ENCODE data around the gene LYRM1.
A peak's percentile ranks its signal among the peaks of the same experiment; 100 is the strongest.

Gene LYRM1

DNA sequence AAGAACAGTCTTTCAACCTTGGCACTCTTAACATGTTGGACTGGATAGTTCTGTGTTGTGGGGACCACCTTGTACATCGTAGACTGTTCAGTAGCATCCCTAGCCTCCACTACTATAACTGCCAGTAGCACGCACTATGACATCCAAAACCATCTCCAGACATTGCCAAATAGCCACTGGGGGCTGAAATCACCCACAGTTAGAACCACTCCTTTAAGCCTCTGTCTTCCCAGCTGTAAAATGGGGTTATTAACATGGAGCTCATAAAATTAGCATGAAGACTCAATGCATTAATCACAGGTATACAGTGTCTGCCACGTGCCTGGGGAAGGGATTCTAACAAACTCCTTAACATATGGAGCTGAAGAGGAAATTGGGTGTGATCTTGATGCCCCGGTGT lies 49.7 kb downstream of the LYRM1 start:
- H3K36me3 Mint-ChIP-seq (ENCODE audit: low read depth), result no peaks in the 10 kb centered on the region
- no peak overlapping the region for H3K27ac Mint-ChIP-seq
- DNase-seq, result no peak
- no peaks in the 10 kb centered on the region for H3K9me3 Mint-ChIP-seq
- no peak overlapping the region for H3K4me3 Mint-ChIP-seq
- TF ChIP-seq, protein P1, sequence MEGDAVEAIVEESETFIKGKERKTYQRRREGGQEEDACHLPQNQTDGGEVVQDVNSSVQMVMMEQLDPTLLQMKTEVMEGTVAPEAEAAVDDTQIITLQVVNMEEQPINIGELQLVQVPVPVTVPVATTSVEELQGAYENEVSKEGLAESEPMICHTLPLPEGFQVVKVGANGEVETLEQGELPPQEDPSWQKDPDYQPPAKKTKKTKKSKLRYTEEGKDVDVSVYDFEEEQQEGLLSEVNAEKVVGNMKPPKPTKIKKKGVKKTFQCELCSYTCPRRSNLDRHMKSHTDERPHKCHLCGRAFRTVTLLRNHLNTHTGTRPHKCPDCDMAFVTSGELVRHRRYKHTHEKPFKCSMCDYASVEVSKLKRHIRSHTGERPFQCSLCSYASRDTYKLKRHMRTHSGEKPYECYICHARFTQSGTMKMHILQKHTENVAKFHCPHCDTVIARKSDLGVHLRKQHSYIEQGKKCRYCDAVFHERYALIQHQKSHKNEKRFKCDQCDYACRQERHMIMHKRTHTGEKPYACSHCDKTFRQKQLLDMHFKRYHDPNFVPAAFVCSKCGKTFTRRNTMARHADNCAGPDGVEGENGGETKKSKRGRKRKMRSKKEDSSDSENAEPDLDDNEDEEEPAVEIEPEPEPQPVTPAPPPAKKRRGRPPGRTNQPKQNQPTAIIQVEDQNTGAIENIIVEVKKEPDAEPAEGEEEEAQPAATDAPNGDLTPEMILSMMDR (IDR thresholded peaks at IDR 0.05), result no peak
- peaks cover 11% of the 10 kb centered on the region for H3K27me3 Mint-ChIP-seq (ENCODE audit: low read depth, poor library complexity)
- peaks cover 26% of the 10 kb centered on the region for H3K4me1 Mint-ChIP-seq

DNA sequence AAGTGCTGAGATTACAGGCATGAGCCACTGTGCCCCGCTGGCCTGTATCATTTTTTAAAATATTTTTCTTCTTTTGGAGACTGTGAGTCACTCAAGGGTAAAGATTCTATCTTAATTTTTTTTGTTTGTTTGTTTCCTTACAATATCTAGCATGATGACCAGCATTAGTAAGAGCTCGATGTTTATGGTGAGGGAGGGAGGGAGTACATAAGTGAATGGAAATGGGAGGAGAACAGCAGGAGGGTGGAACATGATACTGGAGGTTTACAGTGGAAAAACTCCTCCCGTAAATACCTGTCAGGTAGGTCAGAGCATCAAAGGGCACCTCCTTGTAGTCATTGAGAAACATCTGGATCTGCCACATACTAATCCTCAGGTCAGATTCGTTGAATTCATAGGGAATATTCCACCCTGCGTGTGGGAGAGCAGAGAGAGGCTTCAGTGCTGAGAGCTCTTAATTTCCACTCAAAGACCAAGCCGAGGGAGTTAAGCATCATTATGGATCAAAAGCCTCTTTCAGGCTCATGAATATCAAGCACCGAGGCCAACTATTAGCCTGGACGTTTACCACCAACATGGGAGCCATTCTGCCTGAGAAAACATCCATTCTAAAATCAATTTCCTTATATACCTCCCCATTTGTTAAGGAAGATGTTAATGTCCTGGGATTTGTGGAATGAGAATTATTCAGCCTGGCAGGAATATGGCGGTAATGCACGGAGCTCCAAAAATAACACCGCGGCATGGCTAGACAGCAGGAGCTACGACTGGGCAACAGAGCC lies 51.8 kb downstream of the LYRM1 start:
- Mint-ChIP-seq H3K9me3 (no peaks in the 10 kb centered on the region), H3K4me3 (no peak overlapping the region), H3K4me1 (peaks cover 36% of the 10 kb centered on the region), H3K27me3 (ENCODE audit: low read depth, poor library complexity) (peaks cover 6% of the 10 kb centered on the region), H3K27ac (no peak overlapping the region), H3K36me3 (ENCODE audit: low read depth) (no peaks in the 10 kb centered on the region)
- TF ChIP-seq, protein P1 (IDR thresholded peaks at IDR 0.05), result no peak
- DNase-seq, result no peak

GRCh38 chr16:20954574-20954973 lies 54.0 kb downstream of the LYRM1 start:
- Mint-ChIP-seq H3K9me3 (no peaks in the 10 kb centered on the region), H3K27me3 (ENCODE audit: low read depth, poor library complexity) (peaks cover 3% of the 10 kb centered on the region), H3K36me3 (ENCODE audit: low read depth) (no peaks in the 10 kb centered on the region), H3K27ac (no peak overlapping the region), H3K4me3 (no peak overlapping the region), H3K4me1 (peaks cover 28% of the 10 kb centered on the region)
- TF ChIP-seq, protein P1 (IDR thresholded peaks at IDR 0.05), result no peak
- DNase-seq, result no peak

DNA sequence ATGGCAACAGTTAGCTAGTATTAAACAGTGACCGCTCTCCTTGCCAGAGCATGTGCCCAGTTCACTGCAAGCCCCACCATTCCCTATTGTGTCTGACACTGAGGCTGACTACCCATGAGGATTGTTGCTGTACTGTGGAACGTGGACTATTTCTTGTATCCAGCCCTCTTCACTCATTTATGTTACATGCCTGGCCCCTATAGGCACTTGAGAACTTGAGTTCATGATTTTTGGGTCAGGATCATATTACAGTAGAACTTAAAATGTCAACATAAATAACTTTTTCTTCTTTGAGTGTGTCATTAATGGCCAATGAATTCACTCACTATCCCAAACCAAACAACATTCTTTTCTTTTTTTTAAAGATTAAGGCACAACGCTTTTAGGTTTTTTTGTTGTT lies 55.7 kb downstream of the LYRM1 start:
- TF ChIP-seq, protein P1 (IDR thresholded peaks at IDR 0.05), result no peak
- peak overlapping the region; percentile 35 for H3K27ac Mint-ChIP-seq
- H3K27me3 Mint-ChIP-seq (ENCODE audit: low read depth, poor library complexity), result peaks cover 3% of the 10 kb centered on the region
- no peak overlapping the region for H3K4me3 Mint-ChIP-seq
- DNase-seq, result no peak
- H3K9me3 Mint-ChIP-seq, result peaks cover 7% of the 10 kb centered on the region
- peaks cover 30% of the 10 kb centered on the region for H3K4me1 Mint-ChIP-seq
- H3K36me3 Mint-ChIP-seq (ENCODE audit: low read depth), result peaks cover 4% of the 10 kb centered on the region

DNA sequence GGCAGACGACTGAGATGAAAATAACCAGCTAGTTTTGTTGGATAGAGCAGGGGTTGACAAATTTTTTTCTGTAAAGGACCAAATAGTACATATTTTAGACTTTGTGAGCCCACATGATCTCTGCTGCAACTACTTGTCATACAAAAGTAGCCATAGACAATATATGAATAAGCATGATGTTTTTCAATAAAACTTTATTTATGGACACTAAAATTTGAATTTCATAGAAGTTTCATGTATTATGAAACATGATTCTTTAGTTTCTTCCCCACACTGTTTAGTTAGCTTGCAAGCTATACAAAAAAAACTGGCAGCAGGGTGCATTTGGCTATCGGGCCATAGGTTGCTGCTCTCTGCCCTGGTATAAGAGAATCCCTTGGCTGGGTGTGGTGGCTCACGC lies 56.6 kb downstream of the LYRM1 start:
- peaks cover 25% of the 10 kb centered on the region for H3K4me1 Mint-ChIP-seq
- H3K27me3 Mint-ChIP-seq (ENCODE audit: low read depth, poor library complexity), result peaks cover under 1% of the 10 kb centered on the region
- H3K36me3 Mint-ChIP-seq (ENCODE audit: low read depth), result peaks cover 4% of the 10 kb centered on the region
- no peak for DNase-seq
- peaks cover 7% of the 10 kb centered on the region for H3K9me3 Mint-ChIP-seq
- TF ChIP-seq, protein P1 (IDR thresholded peaks at IDR 0.05), result no peak
- H3K4me3 Mint-ChIP-seq, result no peak overlapping the region
- peak overlapping the region; percentile 55 for H3K27ac Mint-ChIP-seq

DNA sequence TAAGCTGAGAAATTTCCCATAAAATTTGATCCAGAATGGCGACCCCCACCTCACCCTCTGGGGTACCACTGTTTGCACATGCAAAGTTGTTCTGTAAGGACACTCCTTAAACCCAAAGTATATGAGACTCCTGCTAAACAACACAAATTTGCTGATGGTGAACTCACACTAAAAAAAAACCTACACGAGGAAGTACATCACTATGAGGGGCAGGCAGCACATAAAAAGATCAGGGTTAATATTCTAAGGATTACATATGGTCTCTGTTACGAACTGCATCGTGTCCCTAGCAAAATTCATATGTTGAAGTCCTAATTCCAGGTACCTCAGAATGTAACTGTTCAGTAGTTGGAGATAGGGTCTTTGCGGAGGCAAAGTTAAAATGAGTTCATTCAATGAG lies 60.3 kb downstream of the LYRM1 start:
- Mint-ChIP-seq H3K9me3 (peaks cover 23% of the 10 kb centered on the region), H3K27ac (no peak overlapping the region), H3K36me3 (ENCODE audit: low read depth) (peaks cover 4% of the 10 kb centered on the region), H3K4me3 (no peak overlapping the region), H3K27me3 (ENCODE audit: low read depth, poor library complexity) (peaks cover 6% of the 10 kb centered on the region), H3K4me1 (peaks cover 18% of the 10 kb centered on the region)
- DNase-seq, result no peak
- TF ChIP-seq, protein P1 (IDR thresholded peaks at IDR 0.05), result no peak

Measured in nephron progenitor cell (in vitro differentiated cells).